NT2/D1 (cell line): ENCODE measurements around the gene LSM12.

Experiments
- SUZ12 ChIP-seq: IDR thresholded peaks from 2 replicates; pipeline ENCODE4 v1.6.1; 2011; ENCODE audit not compliant: insufficient read length, insufficient read depth; ENCODE audit errors: extremely low read depth
- YY1 ChIP-seq: IDR thresholded peaks from 2 replicates; pipeline ENCODE4 v1.6.1; 2011; ENCODE audit not compliant: insufficient read length, insufficient read depth
- ZNF274 ChIP-seq: IDR thresholded peaks from 2 replicates; pipeline ENCODE4 v1.6.1; 2011; ENCODE audit warnings: mild to moderate bottlenecking, low read depth, low read length

- TF ChIP-seq ZNF274: no peak
- TF ChIP-seq SUZ12: no peak
- TF ChIP-seq YY1: no peak
These were observed 10.5 kb upstream of the LSM12 start for GRCh38 chr17:44076716-44077594.
